NT2/D1 (cell line): ENCODE results near the gene UCHL1.

Experiments used
- DNase-seq: peaks from one replicate; pipeline ENCODE4 v3.0.0-alpha.2; 2011; ENCODE audit warnings: low read depth, low spot score
- H3K27me3 ChIP-seq: 2 replicates; pipeline ENCODE4 v1.6.0; 2011; ENCODE audit warnings: mild to moderate bottlenecking; ENCODE audit not compliant: insufficient read length, insufficient read depth
- H3K36me3 ChIP-seq: 2 replicates; pipeline ENCODE4 v1.6.1; 2011; ENCODE audit warnings: mild to moderate bottlenecking, low read length, mixed read lengths; ENCODE audit not compliant: insufficient read depth, insufficient read length
- H3K4me1 ChIP-seq: 2 replicates; pipeline ENCODE4 v1.5.1; 2011; ENCODE audit not compliant: insufficient read depth, insufficient read length
- H3K4me3 ChIP-seq: 2 replicates; pipeline ENCODE4 v1.5.1; 2011; ENCODE audit warnings: low read depth; ENCODE audit not compliant: insufficient read length
- H3K9ac ChIP-seq: 2 replicates; pipeline ENCODE4 v1.6.0; 2011; ENCODE audit warnings: low read depth; ENCODE audit not compliant: insufficient read length
- H3K9me3 ChIP-seq: 2 replicates; pipeline ENCODE4 v1.5.1; 2011; ENCODE audit warnings: mild to moderate bottlenecking, low read length; ENCODE audit not compliant: insufficient read depth
- SUZ12 ChIP-seq: IDR thresholded peaks from 2 replicates; pipeline ENCODE4 v1.6.1; 2011; ENCODE audit not compliant: insufficient read length, insufficient read depth; ENCODE audit errors: extremely low read depth
- YY1 ChIP-seq: IDR thresholded peaks from 2 replicates; pipeline ENCODE4 v1.6.1; 2011; ENCODE audit not compliant: insufficient read length, insufficient read depth
- ZNF274 ChIP-seq: IDR thresholded peaks from 2 replicates; pipeline ENCODE4 v1.6.1; 2011; ENCODE audit warnings: mild to moderate bottlenecking, low read depth, low read length

The UCHL1 gene

DNA sequence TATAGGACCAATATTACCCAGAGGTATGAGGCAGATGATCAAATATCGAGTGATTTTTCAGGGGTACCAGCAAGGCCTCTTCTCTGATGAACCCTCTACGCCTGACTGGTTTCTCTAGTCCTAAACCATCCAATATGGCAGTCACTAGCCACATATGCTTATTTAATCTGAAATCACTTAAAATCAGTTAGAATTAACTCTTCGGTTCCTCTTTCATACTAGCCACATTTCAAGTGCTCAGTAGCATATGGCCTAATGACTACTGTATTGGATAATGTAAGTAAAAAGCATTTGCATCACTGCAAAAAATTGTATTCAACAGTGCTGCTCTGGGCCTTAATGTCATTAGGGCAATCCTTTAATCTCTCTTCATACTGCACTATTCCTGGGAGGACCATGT is 38.0 kb upstream of the UCHL1 start:
- no peak for DNase-seq
- no peaks in the 10 kb centered on the region for H3K36me3 ChIP-seq
- no peak overlapping the region for H3K4me3 ChIP-seq
- H3K9ac ChIP-seq, result no peak overlapping the region
- no peaks in the 10 kb centered on the region for H3K9me3 ChIP-seq
- no peak for TF ChIP-seq YY1
- no peaks in the 10 kb centered on the region for H3K4me1 ChIP-seq
- H3K27me3 ChIP-seq, result peaks cover 7% of the 10 kb centered on the region

DNA sequence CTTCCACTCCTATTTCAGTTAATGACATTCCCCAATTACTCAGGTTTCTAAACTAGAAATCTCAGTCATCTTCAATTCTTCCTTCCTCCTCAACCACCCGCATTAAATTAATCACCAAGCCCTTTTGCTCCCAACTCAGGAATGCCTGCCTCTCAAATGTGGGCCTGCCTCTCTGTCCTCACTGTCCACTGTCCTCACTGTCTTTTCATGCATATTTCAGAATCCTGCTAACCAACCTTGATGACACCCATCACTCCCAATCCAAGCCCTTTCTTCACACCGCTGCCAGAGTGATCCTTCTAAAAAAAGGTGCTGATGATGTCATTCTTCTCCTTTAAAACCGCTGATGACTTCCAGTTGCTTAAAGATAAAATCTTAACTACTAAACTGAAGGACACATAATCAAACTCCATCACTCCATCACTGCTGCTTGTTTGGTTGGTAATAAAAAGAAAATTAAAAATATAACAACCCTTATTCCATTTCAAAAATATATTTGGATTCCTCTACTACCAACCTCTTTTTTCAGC is 37.2 kb upstream of the UCHL1 start:
- Histone ChIP-seq H3K9me3 (no peaks in the 10 kb centered on the region), H3K9ac (no peak overlapping the region), H3K4me3 (no peak overlapping the region), H3K4me1 (no peaks in the 10 kb centered on the region), H3K36me3 (no peaks in the 10 kb centered on the region), H3K27me3 (peaks cover 4% of the 10 kb centered on the region)
- TF ChIP-seq SUZ12 (no peak), ZNF274 (no peak), YY1 (no peak)
- DNase-seq, result no peak

DNA sequence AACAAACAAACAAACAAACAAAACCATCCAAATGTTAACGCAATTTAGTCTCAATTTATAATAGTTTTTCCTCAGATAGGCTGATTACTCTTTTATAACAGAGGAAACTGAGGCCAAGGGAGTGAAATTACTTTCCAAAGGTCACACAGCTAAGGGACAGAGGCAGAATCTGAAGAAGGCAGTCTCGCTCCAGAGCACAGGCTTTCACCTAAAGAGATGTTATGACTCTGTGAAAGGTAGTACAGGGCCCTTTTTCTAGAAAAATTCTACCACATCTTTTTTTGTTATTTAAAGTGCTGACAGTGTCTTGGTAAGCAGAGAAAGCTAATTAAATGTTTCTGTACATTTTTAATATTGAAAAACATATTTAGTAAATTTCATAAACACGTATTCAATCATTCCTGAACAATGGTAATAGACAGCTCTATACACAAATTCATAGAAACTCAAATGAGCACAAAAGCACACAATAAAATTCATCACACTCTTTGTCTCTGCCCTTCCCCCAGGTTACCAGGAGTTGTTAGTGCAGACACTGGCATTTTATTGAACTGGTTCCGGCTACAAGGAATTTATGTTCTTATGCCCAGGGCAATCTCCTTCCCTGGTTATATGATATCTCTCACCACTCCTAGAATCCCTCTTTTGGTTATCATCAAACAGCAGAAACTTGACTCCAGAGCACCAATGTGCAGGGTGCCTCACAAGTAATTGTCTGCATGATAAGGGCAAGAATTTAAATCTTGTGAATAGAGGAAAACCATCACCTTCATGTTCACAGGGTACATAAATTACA is 34.7 kb upstream of the UCHL1 start:
- Histone ChIP-seq H3K27me3 (no peaks in the 10 kb centered on the region), H3K4me1 (no peaks in the 10 kb centered on the region), H3K9ac (no peak overlapping the region), H3K4me3 (no peak overlapping the region), H3K9me3 (no peaks in the 10 kb centered on the region), H3K36me3 (no peaks in the 10 kb centered on the region)
- no peak for DNase-seq
- no peak for TF ChIP-seq SUZ12
- TF ChIP-seq YY1, result no peak
- TF ChIP-seq ZNF274, result no peak

DNA sequence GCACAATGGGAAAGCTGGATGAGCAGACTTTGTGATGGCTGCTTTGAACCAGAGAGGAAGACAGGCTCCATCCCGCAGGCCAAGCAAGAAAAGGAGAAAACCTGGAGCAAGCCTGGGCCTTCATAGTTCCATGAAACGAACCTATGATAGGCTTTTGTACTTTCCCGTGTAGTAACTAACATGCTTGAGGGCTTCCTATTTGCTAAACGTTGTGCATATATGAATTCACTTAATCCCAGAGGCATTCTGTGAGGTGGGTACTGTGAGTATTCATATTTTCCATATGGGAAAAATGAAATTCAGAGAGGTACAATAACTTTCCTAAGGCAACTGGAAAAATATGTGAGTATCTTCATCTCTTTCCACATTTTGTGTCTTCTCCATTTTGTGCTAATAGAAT is 28.8 kb upstream of the UCHL1 start:
- Histone ChIP-seq H3K4me1 (no peaks in the 10 kb centered on the region), H3K4me3 (no peak overlapping the region), H3K9ac (no peak overlapping the region), H3K36me3 (no peaks in the 10 kb centered on the region), H3K9me3 (no peaks in the 10 kb centered on the region), H3K27me3 (no peaks in the 10 kb centered on the region)
- no peak for DNase-seq
- TF ChIP-seq YY1, result no peak
- no peak for TF ChIP-seq SUZ12
- no peak for TF ChIP-seq ZNF274

DNA sequence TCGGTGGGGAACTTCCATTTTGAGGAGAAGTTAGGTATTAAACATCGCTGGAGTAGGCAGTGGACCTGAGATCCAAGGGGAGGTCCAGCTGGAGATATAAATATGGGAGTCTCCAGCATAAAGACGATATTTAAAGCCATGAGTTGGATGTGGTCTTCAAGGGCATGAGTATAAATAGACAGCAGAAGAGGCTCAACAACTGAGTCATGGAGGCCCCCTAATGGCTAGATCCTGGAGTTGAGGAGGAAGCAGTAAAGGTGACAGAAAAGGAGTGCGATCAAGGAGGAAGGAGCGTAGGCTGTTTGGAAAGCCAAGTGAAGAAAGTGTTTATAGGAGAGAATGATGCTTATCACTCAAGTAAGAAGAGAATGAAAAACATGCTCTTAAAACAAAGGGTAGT is 24.3 kb upstream of the UCHL1 start:
- Histone ChIP-seq H3K27me3 (no peaks in the 10 kb centered on the region), H3K4me3 (no peak overlapping the region), H3K9me3 (no peaks in the 10 kb centered on the region), H3K9ac (no peak overlapping the region), H3K4me1 (no peaks in the 10 kb centered on the region), H3K36me3 (no peaks in the 10 kb centered on the region)
- DNase-seq, result no peak
- TF ChIP-seq SUZ12 (no peak), ZNF274 (no peak), YY1 (no peak)

DNA sequence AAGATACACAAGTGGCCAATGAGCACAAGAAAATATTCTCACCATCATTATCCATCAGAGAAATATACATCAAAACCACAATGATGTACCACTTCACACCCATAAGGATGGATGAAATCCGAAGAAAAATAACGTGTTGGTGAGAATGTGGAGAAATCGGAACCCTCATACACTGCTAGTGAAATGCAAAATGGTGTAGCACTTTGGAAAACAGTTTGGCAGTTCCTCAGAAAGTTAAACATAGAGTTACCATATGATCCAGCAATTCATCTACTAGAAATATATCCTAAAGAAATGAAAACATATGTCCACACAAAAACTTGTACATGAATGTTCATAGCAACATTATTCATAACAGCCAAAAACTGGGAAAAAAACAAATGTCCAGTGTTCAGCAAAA is 23.9 kb upstream of the UCHL1 start:
- no peak overlapping the region for H3K9ac ChIP-seq
- H3K4me1 ChIP-seq, result no peaks in the 10 kb centered on the region
- no peaks in the 10 kb centered on the region for H3K27me3 ChIP-seq
- no peak for DNase-seq
- TF ChIP-seq SUZ12 (no peak), YY1 (no peak), ZNF274 (no peak)
- no peaks in the 10 kb centered on the region for H3K9me3 ChIP-seq
- H3K4me3 ChIP-seq, result no peak overlapping the region
- H3K36me3 ChIP-seq, result no peaks in the 10 kb centered on the region

DNA sequence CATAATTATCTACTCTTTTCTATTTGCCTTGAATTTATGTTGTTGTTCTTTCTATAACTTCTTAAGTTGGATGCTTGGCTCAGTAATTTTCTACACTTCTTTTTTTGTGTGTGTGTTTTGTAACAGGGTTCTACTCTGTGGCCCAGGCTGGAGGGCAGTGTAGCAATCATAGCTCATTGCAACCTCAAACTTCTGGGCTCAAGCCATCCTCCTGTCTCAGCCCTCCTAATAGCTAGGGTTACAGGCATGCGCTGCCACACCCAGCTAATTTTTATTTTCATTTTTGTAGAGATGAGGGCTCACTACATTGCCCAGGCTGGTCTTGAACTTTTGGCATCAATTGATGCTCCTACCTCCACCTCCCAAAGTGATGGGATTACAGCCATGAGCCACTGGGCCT is 20.7 kb upstream of the UCHL1 start:
- Histone ChIP-seq H3K9me3 (no peaks in the 10 kb centered on the region), H3K27me3 (no peaks in the 10 kb centered on the region), H3K9ac (no peak overlapping the region), H3K4me1 (no peaks in the 10 kb centered on the region), H3K36me3 (no peaks in the 10 kb centered on the region), H3K4me3 (no peak overlapping the region)
- no peak for TF ChIP-seq YY1
- no peak for TF ChIP-seq ZNF274
- TF ChIP-seq SUZ12, result no peak
- no peak for DNase-seq
